GM12865 (cell line): ENCODE measurements around the gene SOX13.

ENCODE experiments used
- DNase-seq: peaks from one replicate; pipeline ENCODE4 v3.0.0; 2010; ENCODE audit warnings: low read depth
- H3K4me3 ChIP-seq: 2 replicates; pipeline ENCODE4 v1.5.1; 2011; ENCODE audit warnings: mild to moderate bottlenecking, low read depth, low read length, control low read depth
- CTCF ChIP-seq: IDR thresholded peaks from 2 replicates; pipeline ENCODE4 v1.5.1; 2011; ENCODE audit warnings: low read length, control low read depth, low read depth, inconsistent platforms; ENCODE audit not compliant: insufficient read depth; ENCODE audit errors: missing control alignments

Gene SOX13

GRCh38 chr1:204130178-204130577, 57.3 kb downstream of the SOX13 start:
- no peak overlapping the region for H3K4me3 ChIP-seq
- TF ChIP-seq CTCF = no peak
- DNase-seq = no peak

DNA sequence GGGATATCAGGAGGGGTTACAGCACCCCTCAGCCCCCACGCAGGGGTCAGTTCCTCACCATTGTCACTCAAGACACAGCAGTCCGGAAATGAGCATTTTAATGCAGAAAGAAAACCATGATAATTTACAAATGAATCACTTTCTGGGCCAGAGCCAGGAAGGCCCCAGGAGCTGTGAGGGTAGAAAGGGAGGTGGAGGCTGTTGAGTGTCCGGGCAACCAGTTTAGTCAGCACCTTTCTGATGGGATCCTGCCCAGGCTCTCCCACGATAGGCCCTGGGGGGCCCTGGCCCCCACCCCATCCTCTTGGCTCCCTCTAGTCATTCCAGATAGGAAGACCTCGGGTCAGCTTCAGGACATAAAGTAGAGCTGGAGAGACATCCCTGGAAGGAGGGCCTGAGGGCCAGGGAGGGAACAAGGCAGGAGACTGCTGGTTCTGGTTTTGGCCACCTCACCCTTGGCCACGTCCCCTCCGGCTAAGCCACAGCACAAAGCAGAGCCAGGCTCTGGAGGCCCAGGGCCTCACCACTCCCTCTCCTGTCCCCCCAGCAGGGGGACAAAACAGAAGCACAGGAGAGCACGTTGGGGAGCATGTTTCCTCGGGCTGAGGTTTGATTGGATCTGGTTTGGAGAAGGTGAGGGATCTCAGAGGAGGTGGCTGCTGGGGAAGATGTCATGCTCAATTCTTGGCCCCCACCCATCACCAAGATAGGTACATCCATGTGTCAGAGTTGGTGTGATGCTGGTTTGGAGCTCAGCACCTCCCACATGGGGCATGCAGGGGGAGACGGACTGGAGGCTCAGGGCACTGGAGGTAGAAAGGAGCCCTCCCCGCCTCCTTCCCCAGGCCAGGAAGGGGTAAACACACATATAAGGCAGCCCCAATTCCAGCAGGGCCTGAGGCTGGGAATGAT, 58.3 kb downstream of the SOX13 start:
- H3K4me3 ChIP-seq = no peak overlapping the region
- no peak for TF ChIP-seq CTCF
- DNase-seq = no peak

DNA sequence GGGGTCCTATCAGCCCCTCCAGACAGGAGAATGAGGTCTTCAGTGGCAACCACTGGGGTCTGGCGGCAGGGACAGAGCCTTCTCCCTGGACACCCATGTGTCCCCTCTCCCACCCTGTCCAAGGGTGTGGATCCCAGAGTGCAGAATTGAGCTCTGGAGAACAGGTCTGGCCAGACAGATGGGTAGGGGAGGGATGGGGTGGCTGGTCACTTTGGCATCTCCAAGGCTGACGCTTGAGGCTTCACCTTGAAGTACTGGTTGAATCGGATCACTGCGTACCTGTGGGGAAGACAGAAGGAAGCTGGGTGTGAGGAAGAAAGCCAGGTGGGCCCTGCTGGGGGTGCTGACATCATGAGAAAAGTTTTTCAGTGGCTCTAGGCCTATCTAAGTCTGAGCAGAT, 59.1 kb downstream of the SOX13 start:
- H3K4me3 ChIP-seq = no peak overlapping the region
- no peak for TF ChIP-seq CTCF
- DNase-seq = no peak

DNA sequence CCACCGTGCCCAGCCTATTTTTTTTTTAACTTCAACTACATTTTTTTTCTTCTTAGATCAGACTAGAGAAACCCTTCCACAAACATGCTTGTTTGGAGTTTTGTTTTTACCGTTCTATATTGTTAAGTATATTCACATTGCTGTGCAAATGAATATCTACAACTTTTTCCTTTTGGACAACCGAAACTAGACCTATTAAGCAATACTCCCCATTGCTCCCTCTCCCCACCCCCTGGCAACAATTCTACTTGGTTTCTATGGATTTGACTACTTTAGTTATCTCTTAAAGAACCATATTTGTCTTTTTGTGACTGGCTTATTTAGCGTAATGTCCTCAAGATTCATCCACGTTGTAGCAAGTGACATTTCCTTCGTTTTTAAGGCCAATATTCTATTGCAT, 59.8 kb downstream of the SOX13 start:
- no peak for TF ChIP-seq CTCF
- no peak for DNase-seq
- H3K4me3 ChIP-seq = no peak overlapping the region

- DNase-seq = no peak
- H3K4me3 ChIP-seq = no peak overlapping the region
- no peak for TF ChIP-seq CTCF
These were observed 61.2 kb downstream of the SOX13 start for GRCh38 chr1:204134103-204134502.

DNA sequence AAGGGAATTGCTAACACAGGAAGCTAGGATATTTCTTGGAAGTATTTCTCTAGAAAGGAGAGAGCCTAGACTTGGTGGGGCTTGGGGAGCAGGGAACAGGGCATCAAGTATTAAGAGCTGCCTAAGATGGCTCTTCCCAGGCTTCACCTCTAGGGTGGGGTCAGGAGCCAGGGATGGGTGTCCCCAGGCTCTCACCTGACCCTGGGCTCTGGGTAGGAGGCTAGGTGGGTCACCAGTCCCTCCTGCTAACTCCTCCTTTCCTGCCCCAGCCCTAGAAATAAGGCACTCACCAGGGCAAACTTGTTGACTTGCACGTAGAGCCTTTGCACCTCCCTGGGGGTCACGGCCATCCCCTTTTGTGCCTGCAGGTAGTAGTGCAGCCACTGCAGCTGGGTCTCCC, 63.9 kb downstream of the SOX13 start:
- DNase-seq = no peak
- no peak overlapping the region for H3K4me3 ChIP-seq
- no peak for TF ChIP-seq CTCF

DNA sequence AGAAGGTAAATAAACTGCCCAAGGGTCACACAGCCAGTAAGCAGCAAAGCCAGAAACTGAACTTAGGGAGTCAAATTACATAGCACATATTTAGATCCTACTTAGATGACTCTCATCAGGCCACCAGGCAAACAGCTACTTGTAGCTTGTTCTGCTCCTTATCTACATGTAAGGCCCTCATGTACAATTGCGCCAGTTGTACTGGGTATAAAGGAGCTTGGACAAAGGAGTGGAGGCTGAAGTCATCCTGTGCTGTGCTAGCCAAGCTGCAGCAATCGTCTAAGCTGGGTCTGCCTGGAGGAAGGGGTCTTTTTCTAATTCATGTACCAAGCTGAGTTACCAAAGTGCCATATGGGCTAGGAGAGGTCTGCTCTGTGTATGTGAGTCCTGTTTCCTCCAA, 66.2 kb downstream of the SOX13 start:
- no peak for TF ChIP-seq CTCF
- no peak overlapping the region for H3K4me3 ChIP-seq
- no peak for DNase-seq
